Mucosa of descending colon (tissue), 3 donors: Measurements from ENCODE around the gene PGGHG. TPM values are rescaled to one million over a fixed set of nuclear protein-coding genes. Genes with fewer than 3 reads are reported as not detected.
A peak's percentile ranks its signal among the peaks of the same experiment; 100 is the strongest.
"Not testable (repeated sequence)": the region's sequence is repeated elsewhere in the genome, so short reads cannot be mapped to it uniquely, and the experiment has no call there.

Experiments used
- ATAC-seq: fragments of 200-7000 bp; cut with Tn5 transposase; one replicate; pipeline ENCODE4 v1.9.1; 2020; ENCODE audit warnings: mild to moderate bottlenecking, moderate library complexity
- DNase-seq, 3 donors: peaks; one replicate each; pipeline ENCODE4 v3.0.0-alpha.2; 2020
- H3K36me3 ChIP-seq: fragments of 200-600 bp; one replicate; pipeline ENCODE4 v1.8.0; 2021; ENCODE audit warnings: low read depth, mild to moderate bottlenecking
- H3K4me1 ChIP-seq: fragments of 200-600 bp; one replicate; pipeline ENCODE4 v1.8.0; 2021; ENCODE audit warnings: low read depth, mild to moderate bottlenecking
- H3K4me3 ChIP-seq: fragments of 200-600 bp; one replicate; pipeline ENCODE4 v1.8.0; 2021; ENCODE audit warnings: mild to moderate bottlenecking
- H3K9me3 ChIP-seq: fragments of 200-600 bp; one replicate; pipeline ENCODE4 v1.8.0; 2021; ENCODE audit warnings: mild to moderate bottlenecking
- intact Hi-C, 2 donors: fragments of 100-400 bp; cut with DNase I in 1 of 2; cut with micrococcal nuclease in 1 of 2; formaldehyde crosslinking; loops; one replicate each; pipeline versions ENCODE4 v1.11.0 to v1.11.1; 2022; cut with DNase I, micrococcal nuclease
- total RNA-seq, 3 donors: library from RNA; stranded (reverse); fragmentation: NEBNext Ultra II Directional in 2 of 3; extraction: Animal tissue kit (Norgen Biotek cat#: 25700) in 2 of 3; gene quantifications; one replicate each; pipeline versions ENCODE4 v1.2.1 to v1.2.4, GENCODE V29; 2021 to 2023
- TF ChIP-seq, protein P1 (sequence below): fragments of 200-600 bp; IDR thresholded peaks from one replicate; pipeline ENCODE4 v1.8.0; 2022; ENCODE audit warnings: antibody characterized with exemption, mild to moderate bottlenecking
- donor health status: DM: no; HTN: no; CAD: no; lungs with moderate emphysema.
- donor health status: DM: no; HTN: no; CAD: no.
- donor health status: DM: no; HTN: yes; CAD: no.

The PGGHG gene
- total RNA-seq, 3 donors from 2014 or later = 21.2 to 37.1 (median 29.7) TPM

- H3K4me1 ChIP-seq = peaks cover 10% of the 10 kb centered on the region
- TF ChIP-seq, protein P1, sequence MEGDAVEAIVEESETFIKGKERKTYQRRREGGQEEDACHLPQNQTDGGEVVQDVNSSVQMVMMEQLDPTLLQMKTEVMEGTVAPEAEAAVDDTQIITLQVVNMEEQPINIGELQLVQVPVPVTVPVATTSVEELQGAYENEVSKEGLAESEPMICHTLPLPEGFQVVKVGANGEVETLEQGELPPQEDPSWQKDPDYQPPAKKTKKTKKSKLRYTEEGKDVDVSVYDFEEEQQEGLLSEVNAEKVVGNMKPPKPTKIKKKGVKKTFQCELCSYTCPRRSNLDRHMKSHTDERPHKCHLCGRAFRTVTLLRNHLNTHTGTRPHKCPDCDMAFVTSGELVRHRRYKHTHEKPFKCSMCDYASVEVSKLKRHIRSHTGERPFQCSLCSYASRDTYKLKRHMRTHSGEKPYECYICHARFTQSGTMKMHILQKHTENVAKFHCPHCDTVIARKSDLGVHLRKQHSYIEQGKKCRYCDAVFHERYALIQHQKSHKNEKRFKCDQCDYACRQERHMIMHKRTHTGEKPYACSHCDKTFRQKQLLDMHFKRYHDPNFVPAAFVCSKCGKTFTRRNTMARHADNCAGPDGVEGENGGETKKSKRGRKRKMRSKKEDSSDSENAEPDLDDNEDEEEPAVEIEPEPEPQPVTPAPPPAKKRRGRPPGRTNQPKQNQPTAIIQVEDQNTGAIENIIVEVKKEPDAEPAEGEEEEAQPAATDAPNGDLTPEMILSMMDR = no peak
- ATAC-seq (no peak), DNase-seq (peak in 1 of 3 donors; percentile 54)
- no peak overlapping the region for H3K4me3 ChIP-seq
- H3K9me3 ChIP-seq = no peaks in the 10 kb centered on the region
- intact Hi-C loops = no loop called here
- no peaks in the 10 kb centered on the region for H3K36me3 ChIP-seq
Observed at GRCh38 chr11:306645-307371, 17.9 kb downstream of the PGGHG start.

- H3K36me3 ChIP-seq, H3K9me3 ChIP-seq, H3K4me3 ChIP-seq, intact Hi-C loops: not testable (repeated sequence)
- peaks cover 13% of the 10 kb centered on the region for H3K4me1 ChIP-seq
- DNase-seq (peak; percentile 66 to 85 (median 67)), ATAC-seq (peak; percentile 65)
Observed at GRCh38 chr11:307766-308708, 19.1 kb downstream of the PGGHG start, which contains the start of gene IFITM2. IFITM2 (plus strand) TSS chr11:307816; CDS start chr11:308193, 377 bp downstream.

- intact Hi-C loops, H3K9me3 ChIP-seq, H3K36me3 ChIP-seq, H3K4me3 ChIP-seq, ATAC-seq: not testable (repeated sequence)
- H3K4me1 ChIP-seq = peaks cover 22% of the 10 kb centered on the region
- DNase-seq = peak in 1 of 3 donors; percentile 57
Observed at GRCh38 chr11:308740-309665, 20.1 kb downstream of the PGGHG start.

DNA sequence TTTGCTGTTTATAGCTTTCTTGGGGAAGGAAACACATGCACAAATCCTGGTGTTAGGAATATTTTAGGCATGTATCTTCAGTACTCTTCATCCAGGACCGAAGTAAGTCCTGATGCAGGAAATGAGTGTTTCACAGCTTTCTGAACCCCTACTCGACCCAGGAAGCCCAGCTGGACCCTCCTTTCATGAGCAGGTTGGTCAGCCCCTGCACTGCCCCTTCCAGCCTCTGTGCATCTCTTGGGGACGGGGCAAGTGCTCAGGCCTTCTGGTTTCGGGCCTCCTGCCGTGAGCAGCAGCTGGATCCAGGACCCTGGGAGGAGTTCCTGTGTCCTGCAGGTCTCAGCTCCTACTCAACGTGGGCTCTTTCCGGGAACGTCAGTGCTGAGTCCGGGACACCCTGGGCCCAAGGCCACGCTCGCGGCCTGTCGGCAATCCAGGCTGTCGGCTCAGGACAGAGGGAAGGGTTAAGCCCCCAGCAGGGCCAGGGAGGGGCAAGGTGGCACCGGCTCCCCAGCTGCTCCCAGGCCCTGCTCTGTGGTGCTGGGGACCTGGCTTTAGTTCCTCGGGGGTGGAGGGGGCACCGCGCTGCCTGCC lies 21.1 kb downstream of the PGGHG start:
- H3K4me3 ChIP-seq, intact Hi-C loops, H3K36me3 ChIP-seq, H3K9me3 ChIP-seq: not testable (repeated sequence)
- ATAC-seq = peak; percentile 1
- peaks cover 21% of the 10 kb centered on the region for H3K4me1 ChIP-seq
- DNase-seq = peak in 1 of 3 donors; percentile 52

- ATAC-seq = peak; percentile 60
- H3K4me1 ChIP-seq = peaks cover 27% of the 10 kb centered on the region
Observed at GRCh38 chr11:311013-311748, 22.3 kb downstream of the PGGHG start.

DNA sequence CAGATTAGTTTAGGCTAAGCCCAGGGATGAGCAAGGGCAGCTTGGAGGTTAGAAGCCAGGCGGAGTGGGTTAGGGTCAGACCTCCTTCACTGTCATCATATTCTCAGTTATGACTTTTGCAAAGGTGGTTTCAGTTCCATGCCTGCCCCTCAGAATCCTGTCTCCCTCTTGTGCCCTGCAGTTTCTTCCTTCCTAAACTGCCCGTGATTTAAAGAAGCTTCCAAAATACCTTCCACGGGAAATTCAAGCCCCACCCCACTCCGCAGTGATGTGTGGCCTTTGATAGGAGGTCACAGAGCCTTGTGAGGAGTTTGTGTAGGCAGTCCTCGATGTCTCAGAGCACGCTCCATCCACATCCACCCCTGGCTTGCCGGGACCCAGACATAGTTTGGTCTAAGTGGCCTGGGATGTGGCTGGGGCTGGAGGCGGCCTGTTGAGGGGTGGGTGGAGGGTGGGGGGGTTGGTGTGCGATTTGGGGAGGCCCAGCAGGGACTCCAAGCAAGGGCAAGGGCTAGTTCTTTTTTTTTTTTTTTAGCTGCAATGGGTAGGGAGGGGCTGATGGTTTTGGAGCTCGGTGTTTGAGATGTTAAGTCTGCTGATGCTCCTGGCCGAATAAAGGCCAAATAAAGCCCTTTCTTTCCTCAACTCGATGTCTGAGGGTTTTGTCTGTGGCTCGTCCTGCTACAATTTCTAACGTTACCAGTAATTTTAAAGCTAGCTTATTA lies 23.3 kb downstream of the PGGHG start:
- intact Hi-C loops = no loop called here
- DNase-seq (peak in 2 of 3 donors; percentile 43 to 55), ATAC-seq (no peak)
- peaks cover 35% of the 10 kb centered on the region for H3K4me1 ChIP-seq
- H3K36me3 ChIP-seq = no peaks in the 10 kb centered on the region
- no peak overlapping the region for H3K4me3 ChIP-seq
- no peaks in the 10 kb centered on the region for H3K9me3 ChIP-seq
- TF ChIP-seq, protein P1 = no peak

More at GRCh38 chr11:311013-311748, 22.3 kb downstream of the PGGHG start:
- H3K4me3 ChIP-seq, intact Hi-C loops, H3K36me3 ChIP-seq, H3K9me3 ChIP-seq: not testable (repeated sequence)
- DNase-seq = peak in 1 of 3 donors; percentile 60
